GM21786 (cell line): ENCODE results near the gene CDH4.

Source experiments
- ATAC-seq: cut with Tn5 transposase; IDR thresholded peaks from one replicate; pipeline ENCODE4 v1.9.1; 2021; ENCODE audit not compliant: unreplicated experiment

CDH4 gene

GRCh38 chr20:61755971-61756845 is 504.1 kb downstream of the CDH4 start:
- no peak for ATAC-seq

GRCh38 chr20:61756966-61757677 is 505.1 kb downstream of the CDH4 start:
- ATAC-seq: no peak

DNA sequence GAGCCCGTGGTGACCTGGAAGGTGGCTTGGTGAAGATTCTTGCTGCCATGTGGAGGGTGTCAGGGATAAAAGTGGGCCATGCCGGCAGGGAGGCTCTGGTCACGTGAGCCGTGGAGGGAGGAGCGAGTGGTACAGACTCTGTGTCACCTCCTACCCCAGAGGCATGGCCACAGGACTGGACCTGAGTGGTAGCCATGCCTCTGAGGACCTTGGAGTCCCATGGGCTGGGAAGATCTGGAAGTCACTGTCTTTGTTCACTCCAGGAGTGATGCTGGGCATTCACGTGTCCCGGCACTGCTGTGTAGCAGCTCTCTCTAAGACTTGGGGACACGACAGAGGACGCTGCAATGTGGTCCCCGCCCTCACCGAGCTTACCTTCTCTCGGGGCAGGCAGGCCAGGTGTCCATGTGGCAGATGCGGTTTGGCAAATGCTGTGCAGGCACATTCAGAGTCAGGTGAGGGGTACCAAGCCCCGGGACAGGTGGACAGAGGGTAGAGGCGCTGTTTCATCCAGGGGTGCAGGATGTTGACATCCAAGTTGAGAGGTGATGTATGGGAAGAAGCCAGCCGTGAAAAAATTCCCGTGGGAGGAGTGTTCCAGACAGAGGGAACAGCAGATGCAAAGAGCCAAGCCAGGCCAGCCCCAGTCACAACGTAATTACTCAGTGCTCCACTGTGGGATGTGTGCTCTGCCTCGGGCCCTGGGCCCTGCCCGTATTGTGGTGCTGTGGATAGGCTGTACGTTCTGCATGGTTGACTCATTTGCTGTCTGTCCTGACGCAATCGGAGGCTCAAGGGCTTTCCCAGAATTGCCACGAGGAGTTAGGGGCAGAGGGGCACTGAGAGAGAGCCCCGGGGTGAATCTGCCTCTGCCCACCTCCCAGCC is 505.9 kb downstream of the CDH4 start:
- no peak for ATAC-seq

DNA sequence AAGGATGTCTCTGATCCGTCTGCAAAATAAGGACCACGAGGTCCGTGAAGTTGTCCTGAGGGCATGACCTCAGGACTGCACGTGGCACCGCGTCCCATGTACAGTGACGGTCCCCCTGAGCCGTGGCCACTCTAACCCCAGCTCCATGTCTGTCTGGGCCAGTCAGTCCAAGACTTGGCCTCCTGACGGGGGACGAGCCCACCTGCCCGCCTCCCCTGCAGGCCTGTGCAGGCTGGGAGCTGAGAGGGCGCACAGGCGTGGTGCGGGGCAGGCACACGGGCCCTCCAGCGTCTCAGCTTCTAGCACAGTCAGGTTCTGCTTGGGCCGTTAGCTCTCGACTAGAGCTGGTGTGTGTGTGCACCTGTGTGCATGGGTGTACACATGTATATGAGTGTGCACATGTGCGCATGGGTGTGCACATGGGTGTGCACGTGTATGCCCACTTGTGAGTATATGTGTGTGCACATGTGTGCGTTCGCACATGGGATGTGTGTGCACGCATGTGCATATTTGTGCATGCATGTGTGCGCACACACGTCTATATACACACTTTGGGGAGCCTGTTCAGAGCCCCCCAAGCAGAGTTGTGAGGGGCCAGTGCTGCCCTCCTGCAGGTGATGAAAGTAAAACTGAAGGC is 506.6 kb downstream of the CDH4 start:
- ATAC-seq: no peak

DNA sequence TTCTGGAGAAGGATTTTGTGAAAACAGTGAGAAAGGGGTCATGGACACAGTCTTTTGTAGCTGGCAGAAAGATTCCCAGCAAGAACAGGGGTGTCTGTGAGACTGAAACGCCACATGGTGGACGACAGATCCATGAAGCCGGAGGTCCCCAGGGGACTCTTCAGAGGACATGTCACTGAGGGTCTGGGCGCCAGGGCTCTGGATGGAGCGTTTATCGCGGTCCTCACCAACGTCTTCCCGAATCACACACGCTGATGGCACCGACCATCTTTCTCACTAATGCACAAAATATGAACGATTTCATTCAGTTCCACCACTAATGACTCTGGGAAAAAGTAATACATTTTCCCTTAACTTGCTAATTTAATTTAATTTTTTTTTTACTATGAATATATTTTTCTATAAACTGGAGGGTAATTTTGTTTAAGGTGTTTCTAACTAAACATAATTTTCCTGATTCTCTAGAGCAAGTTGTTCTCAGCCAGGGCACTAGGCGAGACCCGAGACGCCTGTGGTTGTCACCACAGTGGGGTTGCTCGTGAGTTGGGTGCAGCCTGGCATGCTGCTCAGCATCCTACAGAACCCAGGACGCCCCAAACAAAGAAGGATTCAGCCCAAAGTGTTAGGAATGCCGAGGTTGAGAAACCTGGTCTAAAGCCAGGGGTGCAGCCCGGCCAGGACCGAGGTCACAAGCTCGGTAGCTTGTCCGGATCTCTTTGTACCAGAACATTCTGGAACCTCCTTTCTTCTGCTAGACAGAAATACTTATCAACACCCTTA is 507.4 kb downstream of the CDH4 start:
- ATAC-seq: no peak

GRCh38 chr20:61760321-61760720 is 508.3 kb downstream of the CDH4 start:
- no peak for ATAC-seq

- ATAC-seq: no peak
These were observed 508.7 kb downstream of the CDH4 start for GRCh38 chr20:61760731-61761130.

DNA sequence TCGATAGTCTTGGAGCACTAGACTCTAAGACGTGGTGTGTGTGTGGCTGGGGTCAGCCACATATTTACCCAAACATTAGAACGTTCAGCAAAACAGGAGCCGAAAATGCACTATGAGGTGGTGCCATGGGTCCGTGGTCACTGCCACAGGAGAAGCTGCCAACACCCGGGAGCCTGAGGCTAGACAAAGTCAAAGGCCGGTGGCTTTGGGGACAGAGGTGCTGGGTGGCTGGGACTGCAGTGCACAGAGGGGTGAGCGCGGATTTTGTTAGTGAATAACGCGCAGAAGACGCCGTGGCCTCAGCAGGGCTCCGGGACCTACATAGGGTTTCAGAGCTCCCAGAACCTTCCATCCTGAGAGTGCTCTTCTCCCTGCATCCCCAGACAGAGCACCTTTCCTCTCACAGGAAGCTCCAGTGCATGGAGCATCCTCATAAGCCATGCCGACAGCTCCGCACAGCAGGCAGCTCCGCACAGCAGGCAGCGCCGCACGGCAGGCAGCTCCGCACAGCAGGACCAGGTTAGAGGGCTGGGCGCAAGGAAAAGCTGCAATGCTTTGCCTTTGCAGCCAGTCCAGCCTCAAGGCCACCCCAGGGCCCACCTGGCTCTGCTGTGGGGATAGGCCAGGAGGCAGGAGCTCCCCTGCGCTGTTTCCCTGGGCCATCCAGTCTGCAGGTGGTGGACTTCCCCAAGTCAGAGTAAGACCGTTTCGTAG is 509.5 kb downstream of the CDH4 start:
- ATAC-seq: no peak

DNA sequence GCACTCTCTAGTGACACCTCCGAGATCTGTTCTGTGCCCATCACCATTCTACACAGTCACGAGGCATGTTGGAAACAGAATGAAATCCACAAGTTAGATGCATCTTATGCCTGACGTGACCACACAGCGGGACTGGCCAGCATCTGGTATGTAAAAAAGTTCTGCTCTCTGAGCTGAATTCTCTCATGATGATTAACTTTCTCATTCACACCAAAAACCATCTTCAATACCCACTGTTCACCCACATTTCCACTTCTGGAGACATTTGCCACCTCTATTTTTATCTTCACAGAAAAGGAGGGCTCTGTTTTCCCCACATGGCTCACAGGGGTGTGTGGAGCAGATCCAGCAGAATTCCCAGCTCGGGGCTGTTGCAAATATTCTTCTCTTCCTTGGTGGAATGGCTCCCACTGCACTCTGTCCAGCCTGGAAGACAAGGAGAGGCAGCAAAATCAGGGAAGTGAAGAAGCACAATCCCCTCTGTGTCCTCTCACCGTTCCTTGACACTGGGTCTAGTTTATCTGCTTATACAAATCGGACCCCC is 510.2 kb downstream of the CDH4 start:
- ATAC-seq: no peak

GRCh38 chr20:61762886-61763739 is 511.1 kb downstream of the CDH4 start:
- ATAC-seq: no peak

GRCh38 chr20:61763740-61764400 is 511.8 kb downstream of the CDH4 start:
- no peak for ATAC-seq

- no peak for ATAC-seq
These were observed 512.5 kb downstream of the CDH4 start for GRCh38 chr20:61764471-61765025.

DNA sequence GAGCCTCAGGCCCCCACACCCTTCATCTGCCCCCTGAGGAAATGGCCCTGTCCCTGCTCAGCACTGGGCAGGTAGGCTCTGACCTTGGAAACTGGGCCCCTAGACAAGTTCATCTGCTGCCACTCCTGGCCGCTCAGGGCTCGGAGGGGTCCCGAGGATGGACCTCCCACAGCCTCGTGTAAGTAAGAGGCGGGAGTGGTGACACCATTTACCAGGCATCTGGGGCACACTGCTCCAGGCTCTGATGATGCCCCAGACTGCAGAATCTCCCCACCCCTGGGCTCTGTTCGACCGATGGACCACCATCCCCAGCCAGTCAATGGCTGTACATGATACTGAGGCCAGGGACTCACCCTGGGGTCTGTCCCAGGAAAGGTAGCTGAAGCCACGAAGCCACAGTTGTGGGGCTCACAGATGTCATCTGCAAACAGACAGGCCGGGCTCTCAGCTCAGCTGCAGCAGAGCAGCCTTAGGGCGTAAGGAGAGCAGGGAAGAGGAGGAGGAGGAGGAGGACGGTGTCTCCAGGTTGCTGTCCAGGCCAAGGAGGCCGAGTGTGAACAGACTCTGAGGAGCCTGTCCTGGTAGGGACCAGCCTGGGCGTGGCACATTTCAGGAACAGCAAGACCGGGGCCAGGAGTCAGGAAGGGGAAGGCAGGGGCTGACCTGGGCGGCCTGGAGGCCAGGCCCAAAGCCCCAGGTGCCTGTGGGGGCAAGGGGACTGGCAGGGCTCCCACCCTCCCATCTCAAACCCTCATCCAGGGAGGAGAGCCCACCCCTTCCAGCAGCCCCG is 513.2 kb downstream of the CDH4 start:
- no peak for ATAC-seq

DNA sequence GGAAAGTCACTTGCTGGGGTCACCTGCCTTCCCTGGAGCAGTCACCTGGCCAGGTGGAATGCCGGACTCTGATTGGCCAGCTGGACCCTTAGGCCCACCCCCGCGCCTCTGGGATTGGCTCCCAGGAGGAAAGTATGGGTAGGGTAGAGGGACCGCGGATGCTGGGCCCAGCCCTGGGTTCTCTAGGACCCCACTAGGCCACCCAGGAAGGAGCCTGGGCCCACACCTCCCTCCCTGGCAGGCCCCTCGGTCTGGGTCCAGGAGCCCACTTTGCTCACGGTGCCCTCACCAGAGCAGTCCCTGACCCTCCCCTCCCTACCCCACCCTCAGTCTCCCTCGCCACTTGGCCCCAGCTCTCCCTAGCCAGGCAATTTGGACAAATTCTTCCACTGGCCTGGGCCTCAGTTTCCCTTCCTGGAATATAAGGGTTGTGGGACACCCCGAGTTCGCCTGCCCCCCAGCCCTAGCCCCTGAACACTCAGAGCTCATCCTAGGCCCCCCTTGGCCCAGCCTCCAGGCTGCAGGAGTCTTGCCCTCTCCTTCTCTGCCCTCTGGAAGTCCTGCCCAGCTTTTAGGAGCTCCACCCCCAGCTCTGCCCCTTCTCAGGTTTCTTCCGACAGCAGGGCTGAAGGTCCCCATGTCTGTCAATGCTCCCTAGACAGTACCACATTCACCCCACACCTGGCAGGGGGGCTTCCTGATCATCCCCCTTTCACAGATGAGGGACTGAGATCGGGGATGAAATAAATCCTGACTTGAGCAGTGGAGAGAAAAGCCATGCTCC is 514.0 kb downstream of the CDH4 start:
- no peak for ATAC-seq

- no peak for ATAC-seq
These were observed 515.0 kb downstream of the CDH4 start for GRCh38 chr20:61766921-61767610.
